Muscle layer of colon (tissue), 2 donors: ENCODE results near the gene SREBF1.

Experiments
- H3K27ac ChIP-seq: one replicate; pipeline ENCODE4 v1.7.0; 2013; ENCODE audit warnings: low read depth, mild to moderate bottlenecking, low read length, moderate library complexity
- H3K27me3 ChIP-seq, 2 donors: one replicate each; pipeline ENCODE4 v1.7.0; 2013; ENCODE audit warnings: low read length in 2 of 2, mild to moderate bottlenecking in 2 of 2; ENCODE audit not compliant: insufficient read depth in 2 of 2, control insufficient read depth in 1 of 2
- H3K36me3 ChIP-seq: one replicate; pipeline ENCODE4 v1.7.0; 2013; ENCODE audit warnings: mild to moderate bottlenecking, low read length; ENCODE audit not compliant: insufficient read depth
- H3K4me1 ChIP-seq: one replicate; pipeline ENCODE4 v1.7.0; 2013; ENCODE audit warnings: mild to moderate bottlenecking, low read length; ENCODE audit not compliant: insufficient read depth
- H3K4me3 ChIP-seq, 2 donors: one replicate each; pipeline ENCODE4 v1.7.0; 2013; ENCODE audit warnings: low read length in 2 of 2, low read depth in 1 of 2, mild to moderate bottlenecking in 1 of 2, moderate library complexity in 1 of 2
- H3K9ac ChIP-seq: one replicate; pipeline ENCODE4 v1.7.0; 2013; ENCODE audit warnings: low read length
- H3K9me3 ChIP-seq: one replicate; pipeline ENCODE4 v1.7.0; 2013; ENCODE audit warnings: mild to moderate bottlenecking, low read length
- donor health status: abdominal sarcoma.
- donor health status: Adenocarcinoma of cecum.

Gene SREBF1

DNA sequence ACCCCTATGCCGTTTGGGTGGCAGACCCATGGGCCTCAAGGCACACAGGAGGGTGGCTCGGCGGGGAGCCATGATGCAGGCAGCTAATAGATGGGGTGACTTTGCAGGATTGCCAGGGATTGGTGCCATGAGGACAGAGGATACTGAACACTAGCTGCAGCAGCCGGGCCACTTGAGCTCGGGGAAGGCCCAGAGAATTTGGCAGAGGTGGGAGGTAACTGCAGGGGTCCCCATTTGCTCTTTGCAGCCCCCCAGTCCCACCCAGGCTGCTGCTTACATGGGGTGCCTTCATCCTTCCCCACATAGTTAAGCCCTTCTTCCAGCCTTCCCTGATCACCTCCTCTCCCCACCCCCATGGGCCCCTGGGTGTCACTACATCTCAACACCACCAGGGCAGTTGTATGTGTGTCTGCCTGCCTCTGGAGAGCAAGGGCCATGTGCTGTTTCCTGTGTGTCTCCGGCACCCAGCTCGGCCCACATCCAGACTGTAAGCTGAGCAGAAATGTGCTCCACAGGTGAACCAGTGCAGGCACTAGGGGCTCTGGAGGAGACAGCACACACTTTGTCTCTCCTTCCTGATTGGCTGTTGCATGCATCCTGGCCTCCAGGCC, 52.0 kb downstream of the SREBF1 start:
- Histone ChIP-seq H3K27me3 (no peaks in the 10 kb centered on the region), H3K36me3 (no peaks in the 10 kb centered on the region), H3K9ac (no peak overlapping the region), H3K9me3 (no peaks in the 10 kb centered on the region), H3K27ac (no peak overlapping the region), H3K4me1 (peaks cover 39% of the 10 kb centered on the region), H3K4me3 (peak overlapping the region in 1 of 2 donors; percentile 56)

DNA sequence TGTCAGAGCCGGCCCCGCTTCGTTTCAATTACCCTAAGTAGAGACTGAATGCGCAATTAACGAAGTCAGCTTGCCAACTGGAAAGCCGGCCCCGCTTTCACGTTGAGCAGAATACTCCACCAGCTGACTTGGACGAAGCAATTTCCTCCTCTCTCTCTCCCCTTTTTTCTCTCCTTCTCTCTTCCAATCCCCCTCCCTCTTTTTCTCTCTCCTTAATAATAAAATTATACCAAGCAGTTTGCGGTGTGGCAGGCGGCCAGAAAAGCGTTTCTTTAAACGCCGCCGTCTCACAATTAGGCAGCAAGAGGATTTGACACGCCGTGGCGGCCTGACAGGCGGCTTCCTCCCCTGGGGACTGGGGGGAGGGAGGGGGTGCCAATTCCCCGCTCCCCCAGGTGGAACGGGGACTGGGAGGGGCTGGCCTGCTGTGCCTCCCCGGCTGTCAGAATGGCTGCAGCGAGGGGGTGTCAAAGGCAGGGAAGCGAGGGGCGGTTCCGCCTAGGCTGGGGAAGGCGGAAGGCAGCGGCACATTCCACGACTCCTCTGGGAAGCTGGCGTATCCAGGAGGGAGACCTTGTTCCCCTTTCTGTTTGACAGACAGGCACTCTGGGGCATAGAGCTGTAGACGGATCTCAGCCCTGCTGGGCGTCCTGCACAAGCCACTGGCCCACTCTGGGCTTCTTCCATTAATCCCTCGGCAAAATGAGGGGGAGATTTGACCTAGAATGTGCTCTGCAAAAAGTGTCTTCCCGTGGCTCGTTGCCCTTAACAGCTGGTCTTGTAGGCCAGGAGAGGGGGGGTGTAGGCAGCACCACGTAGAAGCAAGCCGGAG, 52.7 kb downstream of the SREBF1 start:
- Histone ChIP-seq H3K9me3 (no peaks in the 10 kb centered on the region), H3K36me3 (no peaks in the 10 kb centered on the region), H3K4me1 (peaks cover 43% of the 10 kb centered on the region), H3K4me3 (peak overlapping the region; percentile 56 to 58), H3K27me3 (no peaks in the 10 kb centered on the region), H3K9ac (no peak overlapping the region), H3K27ac (peak overlapping the region; percentile 89)

GRCh38 chr17:17783116-17783824, 53.5 kb downstream of the SREBF1 start:
- peaks cover 51% of the 10 kb centered on the region for H3K4me1 ChIP-seq
- no peak overlapping the region for H3K9ac ChIP-seq
- peak overlapping the region; percentile 56 to 58 for H3K4me3 ChIP-seq
- no peaks in the 10 kb centered on the region for H3K9me3 ChIP-seq
- H3K27ac ChIP-seq = peak overlapping the region; percentile 89
- no peaks in the 10 kb centered on the region for H3K36me3 ChIP-seq
- H3K27me3 ChIP-seq = no peaks in the 10 kb centered on the region

DNA sequence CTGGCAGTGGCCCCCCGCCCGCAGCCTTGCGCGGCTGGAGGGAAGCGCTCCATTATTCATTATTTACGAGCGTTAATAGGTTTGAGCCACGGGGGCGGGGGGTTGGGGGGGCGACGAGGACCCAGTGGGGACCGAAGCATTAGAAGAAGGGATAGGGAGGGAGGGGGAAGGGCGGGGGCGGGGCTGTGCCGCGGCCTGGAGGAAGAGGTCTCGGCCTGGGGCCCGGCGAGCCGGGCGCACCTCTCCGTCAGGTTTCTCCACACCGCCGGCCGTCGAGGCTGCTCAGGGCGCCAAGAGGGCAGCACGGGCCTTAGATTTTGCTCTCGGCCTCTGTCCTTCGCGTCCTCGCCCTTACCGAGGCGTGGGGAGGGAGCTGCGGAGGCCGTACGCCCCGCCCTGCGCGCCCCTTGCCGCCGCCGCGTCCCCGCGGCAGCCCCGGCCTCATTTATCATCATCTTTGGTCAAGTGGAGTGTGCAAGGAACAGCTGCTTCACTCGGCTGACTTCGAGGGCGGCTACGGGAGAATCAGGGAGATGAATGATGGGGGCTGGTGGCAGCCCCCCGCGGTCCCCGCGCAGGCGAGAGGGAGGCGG, 54.2 kb downstream of the SREBF1 start:
- Histone ChIP-seq H3K27ac (peak overlapping the region; percentile 89), H3K4me3 (peak overlapping the region; percentile 56 to 58), H3K36me3 (no peaks in the 10 kb centered on the region), H3K9me3 (no peaks in the 10 kb centered on the region), H3K27me3 (no peaks in the 10 kb centered on the region), H3K9ac (no peak overlapping the region), H3K4me1 (peaks cover 57% of the 10 kb centered on the region)

- peak overlapping the region; percentile 89 for H3K27ac ChIP-seq
- no peaks in the 10 kb centered on the region for H3K27me3 ChIP-seq
- no peaks in the 10 kb centered on the region for H3K36me3 ChIP-seq
- H3K4me1 ChIP-seq = peaks cover 61% of the 10 kb centered on the region
- H3K9ac ChIP-seq = no peak overlapping the region
- no peaks in the 10 kb centered on the region for H3K9me3 ChIP-seq
- peak overlapping the region; percentile 53 to 58 for H3K4me3 ChIP-seq
Observed at GRCh38 chr17:17781591-17782496, 54.9 kb downstream of the SREBF1 start.

- H3K36me3 ChIP-seq = no peaks in the 10 kb centered on the region
- peaks cover 61% of the 10 kb centered on the region for H3K4me1 ChIP-seq
- H3K9ac ChIP-seq = no peak overlapping the region
- H3K27me3 ChIP-seq = no peaks in the 10 kb centered on the region
- peak overlapping the region; percentile 89 for H3K27ac ChIP-seq
- peak overlapping the region; percentile 53 to 58 for H3K4me3 ChIP-seq
- no peaks in the 10 kb centered on the region for H3K9me3 ChIP-seq
Observed at GRCh38 chr17:17780922-17781590, 55.7 kb downstream of the SREBF1 start.

DNA sequence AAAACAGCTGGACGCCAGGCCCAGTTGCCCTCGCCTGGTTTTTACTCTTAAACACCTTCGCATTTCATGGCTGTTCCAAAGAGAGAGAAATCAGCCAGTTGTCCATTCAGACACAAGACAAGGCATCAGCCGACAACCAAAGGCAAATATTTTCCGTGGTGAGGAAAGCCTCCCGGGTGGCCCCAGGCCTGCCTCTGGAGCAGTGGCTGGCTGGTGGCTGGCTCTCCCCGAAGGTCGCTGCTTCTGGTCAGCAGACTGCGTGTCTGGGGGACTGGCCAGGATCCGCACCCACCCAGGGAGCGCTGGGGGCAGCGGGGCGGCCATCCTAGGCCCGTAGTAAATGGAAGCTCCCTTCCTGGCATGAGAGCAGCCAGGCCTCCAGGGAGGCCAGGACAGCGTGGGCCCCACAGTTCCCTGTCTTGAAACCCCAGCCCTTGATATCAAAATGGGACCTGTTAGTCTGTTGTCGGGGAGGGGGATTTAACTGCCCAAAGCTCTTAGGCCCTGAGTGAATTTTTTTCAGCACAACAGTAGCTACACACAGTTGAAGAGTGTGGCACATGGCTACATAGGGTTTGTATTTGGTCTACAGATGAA, 57.7 kb downstream of the SREBF1 start:
- Histone ChIP-seq H3K9me3 (no peaks in the 10 kb centered on the region), H3K27ac (peak overlapping the region; percentile 80), H3K36me3 (no peaks in the 10 kb centered on the region), H3K4me3 (no peak overlapping the region), H3K9ac (no peak overlapping the region), H3K4me1 (peaks cover 55% of the 10 kb centered on the region), H3K27me3 (no peaks in the 10 kb centered on the region)

- Histone ChIP-seq H3K4me1 (peaks cover 52% of the 10 kb centered on the region), H3K4me3 (no peak overlapping the region), H3K9ac (peak overlapping the region; percentile 8)
Observed at GRCh38 chr17:17778308-17779014, 58.3 kb downstream of the SREBF1 start.

GRCh38 chr17:17776889-17777288, 59.9 kb downstream of the SREBF1 start:
- no peaks in the 10 kb centered on the region for H3K36me3 ChIP-seq
- H3K4me3 ChIP-seq = no peak overlapping the region
- H3K27ac ChIP-seq = no peak overlapping the region
- H3K9ac ChIP-seq = no peak overlapping the region
- H3K4me1 ChIP-seq = peaks cover 62% of the 10 kb centered on the region
- no peaks in the 10 kb centered on the region for H3K27me3 ChIP-seq
- no peaks in the 10 kb centered on the region for H3K9me3 ChIP-seq

More at GRCh38 chr17:17778308-17779014, 58.3 kb downstream of the SREBF1 start:
- no peaks in the 10 kb centered on the region for H3K9me3 ChIP-seq
- H3K27ac ChIP-seq = peak overlapping the region; percentile 80
- H3K27me3 ChIP-seq = no peaks in the 10 kb centered on the region
- H3K36me3 ChIP-seq = no peaks in the 10 kb centered on the region
